DOHH2 (cell line): Measurements from ENCODE around the gene SPAG16.

Source experiments
- H3F3A ChIP-seq: fragments of 200-600 bp; sonication (generic), shearing (Covaris generic); 2 replicates; pipeline ENCODE4 v1.6.0; 2016; ENCODE audit warnings: antibody characterized with exemption, mild to moderate bottlenecking; ENCODE audit not compliant: control insufficient read depth, insufficient read depth
- H3K27ac ChIP-seq: fragments of 200-600 bp; sonication (generic); 2 replicates; pipeline ENCODE4 v1.5.1; 2014; ENCODE audit warnings: low read depth, mild to moderate bottlenecking, low read length, moderate library complexity
- H3K27me3 ChIP-seq: fragments of 200-600 bp; sonication (generic); 2 replicates; pipeline ENCODE4 v1.6.1; 2014; ENCODE audit warnings: mild to moderate bottlenecking, low read length, mixed read lengths; ENCODE audit not compliant: control insufficient read depth
- H3K36me3 ChIP-seq: fragments of 200-600 bp; sonication (generic); 2 replicates; pipeline ENCODE4 v1.6.1; 2014; ENCODE audit warnings: mild to moderate bottlenecking, low read length, moderate library complexity, mixed read lengths; ENCODE audit not compliant: control insufficient read depth
- H3K4me1 ChIP-seq: fragments of 200-600 bp; sonication (generic); 2 replicates; pipeline ENCODE4 v1.6.1; 2014; ENCODE audit warnings: mild to moderate bottlenecking, low read length, mixed read lengths; ENCODE audit not compliant: control insufficient read depth
- H3K4me2 ChIP-seq: fragments of 200-600 bp; sonication (generic); 2 replicates; pipeline ENCODE4 v1.6.0; 2014; ENCODE audit warnings: mild to moderate bottlenecking, low read length, moderate library complexity
- H3K4me3 ChIP-seq: fragments of 200-600 bp; sonication (generic); 2 replicates; pipeline ENCODE4 v1.5.1; 2014; ENCODE audit warnings: mild to moderate bottlenecking, low read length, mixed read lengths
- H3K79me2 ChIP-seq: fragments of 200-600 bp; sonication (generic); 2 replicates; pipeline ENCODE4 v1.6.1; 2014; ENCODE audit warnings: mild to moderate bottlenecking, low read length, mixed read lengths; ENCODE audit not compliant: control insufficient read depth
- H3K9me2 ChIP-seq: fragments of 200-600 bp; sonication (generic); replicated peaks from 2 replicates; pipeline ENCODE4 v1.6.1; 2014; ENCODE audit warnings: mild to moderate bottlenecking, low read length, mixed read lengths; ENCODE audit not compliant: control insufficient read depth
- H3K9me3 ChIP-seq: fragments of 200-600 bp; sonication (generic); 2 replicates; pipeline ENCODE4 v1.6.1; 2014; ENCODE audit warnings: antibody characterized with exemption, low read length, mixed read lengths; ENCODE audit not compliant: control insufficient read depth, insufficient read depth
- H4K20me1 ChIP-seq: fragments of 200-600 bp; sonication (generic); 2 replicates; pipeline ENCODE4 v1.6.0; 2014; ENCODE audit warnings: low read depth, mild to moderate bottlenecking, antibody characterized with exemption, low read length, moderate library complexity; ENCODE audit not compliant: control insufficient read depth, insufficient read depth
- CTCF ChIP-seq: fragments of 200-600 bp; sonication (generic); IDR thresholded peaks from one replicate; pipeline ENCODE4 v1.5.1; 2014; ENCODE audit warnings: antibody characterized with exemption, mild to moderate bottlenecking, low read depth, low read length; ENCODE audit not compliant: poor library complexity, severe bottlenecking
- EZH2phosphoT487 ChIP-seq: fragments of 200-600 bp; sonication (generic); IDR thresholded peaks from 2 replicates; pipeline ENCODE4 v1.6.1; 2017; ENCODE audit warnings: borderline replicate concordance, mild to moderate bottlenecking, antibody characterized with exemption, low read length, moderate library complexity, mixed read lengths

SPAG16 gene

GRCh38 chr2:213237251-213237650 is 47.0 kb upstream of the SPAG16 start:
- H3K36me3 ChIP-seq = no peaks in the 10 kb centered on the region; the same call in 1 of the 2 replicates
- peak overlapping the region; percentile 83 for H3K4me2 ChIP-seq
- no peaks in the 10 kb centered on the region for H4K20me1 ChIP-seq
- peak overlapping the region; percentile 96 for H3K27ac ChIP-seq
- no peaks in the 10 kb centered on the region for H3K9me3 ChIP-seq
- no peaks in the 10 kb centered on the region for H3K27me3 ChIP-seq
- no peaks in the 10 kb centered on the region for H3K9me2 ChIP-seq
- H3K79me2 ChIP-seq = peaks cover 9% of the 10 kb centered on the region
- H3K4me1 ChIP-seq = peaks cover 97% of the 10 kb centered on the region
- peaks cover 54% of the 10 kb centered on the region for H3F3A ChIP-seq
- TF ChIP-seq EZH2phosphoT487 = no peak
- H3K4me3 ChIP-seq = peak overlapping the region; percentile 63

GRCh38 chr2:213237787-213238186 is 46.5 kb upstream of the SPAG16 start:
- peak overlapping the region; percentile 83 for H3K4me2 ChIP-seq
- TF ChIP-seq CTCF (no peak), EZH2phosphoT487 (no peak)
- peaks cover 97% of the 10 kb centered on the region for H3K4me1 ChIP-seq
- no peaks in the 10 kb centered on the region for H3K9me3 ChIP-seq
- peak overlapping the region; percentile 63 for H3K4me3 ChIP-seq
- H3K79me2 ChIP-seq = peaks cover 9% of the 10 kb centered on the region
- H4K20me1 ChIP-seq = no peaks in the 10 kb centered on the region
- H3K27me3 ChIP-seq = no peaks in the 10 kb centered on the region
- no peaks in the 10 kb centered on the region for H3K9me2 ChIP-seq
- H3K36me3 ChIP-seq = no peaks in the 10 kb centered on the region; the same call in 1 of the 2 replicates
- peaks cover 48% of the 10 kb centered on the region for H3F3A ChIP-seq
- H3K27ac ChIP-seq = peak overlapping the region; percentile 96

GRCh38 chr2:213238753-213239495 is 45.3 kb upstream of the SPAG16 start:
- no peaks in the 10 kb centered on the region for H3K27me3 ChIP-seq
- H3K9me3 ChIP-seq = no peaks in the 10 kb centered on the region
- H4K20me1 ChIP-seq = no peaks in the 10 kb centered on the region
- H3F3A ChIP-seq = peaks cover 40% of the 10 kb centered on the region
- H3K27ac ChIP-seq = peak overlapping the region; percentile 96
- H3K4me3 ChIP-seq = peak overlapping the region; percentile 70
- H3K36me3 ChIP-seq = no peaks in the 10 kb centered on the region; the same call in 1 of the 2 replicates
- H3K9me2 ChIP-seq = no peaks in the 10 kb centered on the region
- TF ChIP-seq CTCF (no peak), EZH2phosphoT487 (no peak)
- H3K4me2 ChIP-seq = peak overlapping the region; percentile 83
- peaks cover 97% of the 10 kb centered on the region for H3K4me1 ChIP-seq
- H3K79me2 ChIP-seq = peaks cover 9% of the 10 kb centered on the region

GRCh38 chr2:213241817-213242216 is 42.4 kb upstream of the SPAG16 start:
- Histone ChIP-seq H3K79me2 (peaks cover 9% of the 10 kb centered on the region), H3K4me2 (peak overlapping the region; percentile 83), H3K4me3 (peak overlapping the region; percentile 16), H3K9me3 (no peaks in the 10 kb centered on the region), H3K27me3 (no peaks in the 10 kb centered on the region), H3K27ac (peak overlapping the region; percentile 40), H3K9me2 (no peaks in the 10 kb centered on the region), H3K4me1 (peaks cover 89% of the 10 kb centered on the region), H3K36me3 (no peaks in the 10 kb centered on the region), H4K20me1 (no peaks in the 10 kb centered on the region), H3F3A (peaks cover 16% of the 10 kb centered on the region; the same call in 1 of the 2 replicates)
- TF ChIP-seq EZH2phosphoT487 (no peak), CTCF (no peak)
